HEK293T (cell line): ENCODE results near the gene BMAL1.
A peak's percentile ranks its signal among the peaks of the same experiment; 100 is the strongest.

Experiments used
- CTCF ChIA-PET: fragments of 350-600 bp; formaldehyde crosslinking; extraction: SDS; loops from one replicate; lab custom pipeline; 2021; ENCODE audit warnings: antibody characterized with exemption, inconsistent platforms; lab: Yijun Ruan, JAX
- POLR2A ChIA-PET: fragments of 350-600 bp; formaldehyde crosslinking; extraction: SDS; loops from one replicate; lab custom pipeline; 2020; ENCODE audit warnings: antibody characterized with exemption, inconsistent platforms; lab: Yijun Ruan, JAX
- DNase-seq: peaks from one replicate; pipeline ENCODE4 v3.0.0; 2012; ENCODE audit warnings: mixed read lengths; ENCODE audit errors: extremely low spot score
- ARNT ChIP-seq: fragments of 450-650 bp; IDR thresholded peaks from 2 replicates; pipeline ENCODE4 v1.6.1; 2017; ENCODE audit warnings: mild to moderate bottlenecking
- BHLHE40 ChIP-seq: fragments of 450-650 bp; IDR thresholded peaks from 2 replicates; pipeline ENCODE4 v1.6.1; 2016; ENCODE audit warnings: mild to moderate bottlenecking, moderate library complexity, borderline replicate concordance
- CTBP1 ChIP-seq: fragments of 450-650 bp; IDR thresholded peaks from 2 replicates; pipeline ENCODE4 v1.6.1; 2016; ENCODE audit warnings: borderline replicate concordance
- ELF4 ChIP-seq: fragments of 450-650 bp; IDR thresholded peaks from 2 replicates; pipeline ENCODE4 v1.6.1; 2017; ENCODE audit warnings: antibody characterized with exemption
- FOXA1 ChIP-seq: fragments of 450-650 bp; IDR thresholded peaks from 2 replicates; pipeline ENCODE4 v1.6.1; 2016; ENCODE audit warnings: mild to moderate bottlenecking
- FOXK2 ChIP-seq: fragments of 450-650 bp; IDR thresholded peaks from 2 replicates; pipeline ENCODE4 v1.6.1; 2016; ENCODE audit warnings: mild to moderate bottlenecking
- FOXM1 ChIP-seq: fragments of 450-650 bp; IDR thresholded peaks from 2 replicates; pipeline ENCODE4 v1.6.1; 2017; ENCODE audit warnings: mild to moderate bottlenecking, borderline replicate concordance
- HDGF ChIP-seq: fragments of 450-650 bp; IDR thresholded peaks from 2 replicates; pipeline ENCODE4 v1.6.1; 2017; ENCODE audit warnings: antibody characterized with exemption, borderline replicate concordance
- L3MBTL2 ChIP-seq: fragments of 450-650 bp; conservative IDR thresholded peaks from 2 replicates; pipeline ENCODE4 v1.6.1; 2016; ENCODE audit warnings: mild to moderate bottlenecking
- LEF1 ChIP-seq: fragments of 450-650 bp; IDR thresholded peaks from 2 replicates; pipeline ENCODE4 v1.6.1; 2017; ENCODE audit warnings: mild to moderate bottlenecking, borderline replicate concordance
- NFRKB ChIP-seq: fragments of 450-650 bp; IDR thresholded peaks from 2 replicates; pipeline ENCODE4 v1.6.1; 2016; ENCODE audit warnings: mild to moderate bottlenecking, moderate library complexity
- PKNOX1 ChIP-seq: fragments of 450-650 bp; IDR thresholded peaks from 2 replicates; pipeline ENCODE4 v1.6.1; 2016
- SP1 ChIP-seq: fragments of 450-650 bp; IDR thresholded peaks from 2 replicates; pipeline ENCODE4 v1.6.1; 2017
- SUZ12 ChIP-seq: fragments of 450-650 bp; IDR thresholded peaks from 2 replicates; pipeline ENCODE4 v1.6.1; 2016; ENCODE audit warnings: mild to moderate bottlenecking
- TARDBP ChIP-seq: fragments of 450-650 bp; IDR thresholded peaks from 2 replicates; pipeline ENCODE4 v1.6.1; 2016
- ZNF384 ChIP-seq: fragments of 450-650 bp; IDR thresholded peaks from 2 replicates; pipeline ENCODE4 v1.6.1; 2016

The BMAL1 gene

DNA sequence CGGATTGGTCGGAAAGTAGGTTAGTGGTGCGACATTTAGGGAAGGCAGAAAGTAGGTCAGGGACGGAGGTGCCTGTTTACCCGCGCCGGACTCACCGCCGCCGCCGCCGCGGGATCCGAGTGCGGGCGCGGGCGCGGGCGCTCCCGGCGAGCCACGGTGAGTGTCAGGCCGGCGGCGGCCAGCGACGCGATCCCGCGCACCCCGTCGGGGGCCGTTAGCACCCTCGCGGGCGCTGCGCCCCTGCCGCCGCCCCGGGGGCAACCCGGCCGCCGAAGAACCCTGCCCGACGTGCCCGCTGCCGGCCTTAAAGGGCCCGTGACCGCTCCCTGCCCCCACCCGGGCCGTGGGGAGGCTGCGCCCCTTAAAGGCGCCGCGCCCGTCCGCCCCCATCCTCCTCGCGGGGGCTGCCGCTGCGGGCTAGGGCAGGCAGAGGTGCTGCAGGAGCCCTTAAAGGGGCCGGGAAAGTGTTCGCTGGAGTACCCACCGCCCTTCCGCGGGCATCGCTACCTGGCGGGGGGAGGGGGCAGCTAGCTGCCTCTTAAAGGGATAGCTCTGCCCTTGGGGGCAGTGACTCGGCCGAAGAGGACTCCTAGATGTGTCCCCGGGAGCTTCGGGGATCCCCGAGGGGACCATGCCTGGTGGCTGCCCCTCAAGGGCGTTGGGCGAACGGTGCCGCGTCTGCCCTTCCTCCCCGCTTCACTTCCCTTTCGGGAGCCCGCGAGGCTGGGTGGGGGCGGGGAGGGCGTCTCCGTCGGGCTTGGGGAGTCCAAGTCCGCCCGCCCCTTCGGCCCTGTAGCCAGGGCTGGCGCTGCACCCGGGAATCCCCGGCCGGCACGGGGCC, at the start of gene BMAL1:
Gene BMAL1 (plus strand): TSS at position 23 of the 841 bp plus-strand sequence. CDS start 76,519 bp downstream, outside the sequence.
- TF ChIP-seq ARNT (no peak), FOXM1 (0 out of 2 replicates have a peak, but pooled peaks have one; percentile 8)
- no peak for DNase-seq
- ChIA-PET POLR2A (no interaction called here), CTCF (no interaction called here)

DNA sequence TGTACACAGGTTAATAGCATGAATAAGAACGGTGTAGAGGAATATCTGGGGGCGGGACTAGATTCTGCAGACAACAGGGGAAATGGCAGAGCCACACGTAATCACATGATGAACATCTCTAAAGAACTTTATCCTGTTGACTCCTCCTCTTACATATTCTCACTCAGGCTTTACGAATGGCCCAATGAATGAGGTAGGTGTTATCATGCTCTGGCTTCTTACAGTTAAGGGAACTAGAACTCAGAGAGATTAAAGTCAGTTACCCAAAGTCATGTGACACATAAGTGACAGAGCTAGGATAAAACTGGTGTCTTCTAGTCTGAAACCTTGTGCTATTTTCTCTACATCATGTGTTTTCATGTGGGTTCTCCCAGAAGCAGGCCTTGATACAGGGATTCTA, 49.0 kb upstream of the BMAL1 start:
- POLR2A ChIA-PET = no interaction called here
- CTCF ChIA-PET = no interaction called here
- TF ChIP-seq FOXA1 (no peak), ELF4 (no peak), CTBP1 (no peak), ARNT (no peak), BHLHE40 (no peak), SUZ12 (no peak), FOXM1 (no peak)
- DNase-seq = no peak

DNA sequence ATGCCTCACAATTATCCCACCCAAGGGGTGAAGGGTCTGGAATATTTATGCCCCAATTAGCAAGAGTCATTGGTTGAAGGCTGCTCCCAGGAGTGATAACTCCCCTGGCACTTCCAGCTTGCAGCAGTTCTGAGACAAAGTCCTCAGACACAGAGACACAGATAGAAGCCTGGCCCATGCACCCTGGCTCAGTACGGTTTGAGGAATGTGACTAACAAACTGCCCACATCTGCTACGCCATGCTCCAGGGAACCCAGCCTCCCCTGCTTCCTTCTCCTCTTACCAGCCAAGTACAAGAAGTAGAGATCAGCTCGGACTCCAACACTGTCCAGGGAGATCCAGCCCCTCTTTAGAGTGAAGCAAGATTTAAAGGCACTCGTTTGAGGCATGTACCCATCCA, 48.5 kb upstream of the BMAL1 start:
- no peak for DNase-seq
- ChIA-PET POLR2A (no interaction called here), CTCF (no interaction called here)
- TF ChIP-seq ELF4 (no peak), FOXA1 (no peak), FOXM1 (no peak), L3MBTL2 (no peak), SP1 (no peak), TARDBP (no peak), NFRKB (no peak), CTBP1 (no peak), ARNT (no peak), FOXK2 (no peak), HDGF (no peak), SUZ12 (no peak)

GRCh38 chr11:13229711-13230318, 47.8 kb upstream of the BMAL1 start:
- CTCF ChIA-PET = no interaction called here
- no peak for TF ChIP-seq SUZ12
- no peak for TF ChIP-seq FOXA1
- no peak for TF ChIP-seq PKNOX1
- TF ChIP-seq NFRKB = no peak
- TF ChIP-seq FOXM1 = no peak
- no peak for TF ChIP-seq LEF1
- TF ChIP-seq SP1 = no peak
- no peak for TF ChIP-seq CTBP1
- TF ChIP-seq L3MBTL2 = no peak
- no peak for TF ChIP-seq ARNT
- no peak for TF ChIP-seq ZNF384
- no peak for DNase-seq
- POLR2A ChIA-PET = no interaction called here

DNA sequence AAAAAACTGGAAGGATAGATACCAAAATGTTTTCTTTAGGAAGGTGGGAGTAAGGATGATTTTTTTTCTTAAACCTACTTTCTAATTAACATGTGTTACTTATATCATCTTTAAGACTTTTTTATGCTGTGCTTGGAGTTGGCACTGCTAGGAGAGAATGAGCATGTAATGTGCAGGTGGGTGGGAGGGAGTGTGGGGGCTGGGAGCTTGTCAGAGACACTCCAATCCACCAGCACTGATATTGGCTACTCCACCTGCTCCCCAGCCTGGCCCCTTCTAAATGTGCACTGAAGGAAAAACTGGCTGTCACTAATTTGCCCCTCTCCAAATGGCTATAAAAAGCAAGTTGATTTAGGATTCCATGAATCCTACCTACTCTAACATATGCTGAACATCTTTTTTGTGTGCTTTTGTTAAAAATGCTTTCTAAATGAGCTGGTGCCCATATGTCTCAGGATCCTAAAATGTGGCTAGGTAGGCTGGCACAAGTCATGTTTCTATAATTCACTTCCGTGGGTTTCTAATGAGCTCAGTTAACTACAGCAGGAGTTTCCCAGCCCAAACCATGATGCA, 44.3 kb upstream of the BMAL1 start:
- DNase-seq = no peak
- ChIA-PET POLR2A (no interaction called here), CTCF (no interaction called here)
- no peak for TF ChIP-seq BHLHE40
- TF ChIP-seq FOXA1 = no peak
- TF ChIP-seq CTBP1 = no peak
- TF ChIP-seq TARDBP = no peak
- no peak for TF ChIP-seq L3MBTL2
- TF ChIP-seq HDGF = no peak
- no peak for TF ChIP-seq SUZ12
- TF ChIP-seq ZNF384 = no peak
- TF ChIP-seq NFRKB = no peak
- TF ChIP-seq SP1 = no peak
- no peak for TF ChIP-seq FOXK2

DNA sequence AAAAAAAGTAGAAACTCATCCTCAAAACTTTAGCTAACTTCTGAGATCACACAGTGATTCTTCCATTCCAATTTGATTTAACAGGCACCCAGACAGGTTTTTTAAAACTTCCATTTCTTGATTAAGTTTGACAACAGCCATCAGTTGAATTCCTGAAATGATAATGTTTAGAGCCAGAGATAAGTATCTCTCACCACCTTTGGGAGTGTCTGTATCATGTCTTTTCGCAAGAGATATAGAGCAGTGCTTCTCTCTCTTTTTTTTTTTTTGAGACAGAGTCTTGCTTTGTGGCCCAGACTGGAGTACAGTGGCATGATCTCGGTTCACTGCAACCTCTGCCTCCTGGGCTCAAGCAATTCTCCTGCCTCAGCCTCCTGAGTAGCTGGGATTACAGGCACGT, 41.7 kb upstream of the BMAL1 start:
- ChIA-PET CTCF (interaction anchor here (0.6 to 1.0 kb wide), 2 partner anchors 25 to 53 kb away, joined by 3 to 5 read pairs; no protein-coding TSS in a partner anchor), POLR2A (no interaction called here)
- no peak for DNase-seq
- TF ChIP-seq SUZ12 (no peak), NFRKB (no peak), TARDBP (no peak), BHLHE40 (no peak)

DNA sequence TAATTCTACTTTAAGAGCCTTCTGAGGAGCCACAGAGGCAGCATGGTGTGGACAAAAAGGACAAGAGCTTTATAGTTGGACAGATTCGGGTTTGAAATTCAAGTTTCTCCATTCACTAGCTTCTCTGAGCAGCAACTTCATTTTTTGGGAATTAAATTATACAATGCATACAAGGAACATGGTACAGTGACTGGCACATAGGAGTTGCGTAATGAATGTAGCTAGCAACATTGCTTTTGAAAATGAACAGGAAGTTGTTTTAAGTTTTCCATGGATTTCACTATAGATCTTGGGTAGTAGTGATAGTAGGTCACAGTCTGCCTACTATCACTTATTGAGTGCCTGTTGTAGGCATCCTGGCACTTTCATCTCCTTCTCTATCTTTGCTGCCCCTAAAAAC, 41.0 kb upstream of the BMAL1 start:
- ChIA-PET POLR2A (no interaction called here), CTCF (interaction anchor here (0.6 to 1.0 kb wide), 2 partner anchors 26 to 54 kb away, joined by 3 to 5 read pairs; no protein-coding TSS in a partner anchor)
- no peak for TF ChIP-seq FOXK2
- no peak for TF ChIP-seq CTBP1
- no peak for TF ChIP-seq ZNF384
- TF ChIP-seq FOXA1 = no peak
- TF ChIP-seq L3MBTL2 = no peak
- TF ChIP-seq LEF1 = no peak
- TF ChIP-seq TARDBP = no peak
- TF ChIP-seq ELF4 = no peak
- TF ChIP-seq SUZ12 = no peak
- no peak for TF ChIP-seq HDGF
- no peak for DNase-seq
